ENCODE measurements around the gene PRDM7.
"Not testable (repeated sequence)": the region's sequence is repeated elsewhere in the genome, so short reads cannot be mapped to it uniquely, and the experiment has no call there.

Gene PRDM7

GRCh38 chr16:90070440-90070839 lies 6.7 kb downstream of the PRDM7 start:
- no peak for DNase-seq

DNA sequence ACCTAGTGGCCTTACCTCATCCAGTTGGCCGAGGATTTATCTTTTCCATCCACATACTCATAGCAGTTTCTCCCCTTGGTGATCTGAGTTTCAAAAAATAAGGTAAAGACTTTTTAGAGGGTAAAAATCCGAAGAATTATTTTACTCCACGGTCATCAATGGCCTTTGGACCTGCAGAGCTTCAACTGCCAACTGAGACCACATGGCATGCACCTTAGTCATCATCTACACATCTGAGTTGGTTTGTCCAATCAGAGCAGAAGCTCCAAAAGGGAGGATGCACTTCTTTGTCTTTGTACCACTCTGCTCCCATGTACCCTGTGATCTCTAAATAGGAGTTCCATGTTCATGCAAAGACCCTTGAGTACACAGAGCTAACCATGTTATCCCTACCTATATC lies 15.7 kb downstream of the PRDM7 start:
- DNase-seq, result no peak

- peak; percentile 21 for DNase-seq
Observed at GRCh38 chr16:90057738-90058173, 19.4 kb downstream of the PRDM7 start.

DNA sequence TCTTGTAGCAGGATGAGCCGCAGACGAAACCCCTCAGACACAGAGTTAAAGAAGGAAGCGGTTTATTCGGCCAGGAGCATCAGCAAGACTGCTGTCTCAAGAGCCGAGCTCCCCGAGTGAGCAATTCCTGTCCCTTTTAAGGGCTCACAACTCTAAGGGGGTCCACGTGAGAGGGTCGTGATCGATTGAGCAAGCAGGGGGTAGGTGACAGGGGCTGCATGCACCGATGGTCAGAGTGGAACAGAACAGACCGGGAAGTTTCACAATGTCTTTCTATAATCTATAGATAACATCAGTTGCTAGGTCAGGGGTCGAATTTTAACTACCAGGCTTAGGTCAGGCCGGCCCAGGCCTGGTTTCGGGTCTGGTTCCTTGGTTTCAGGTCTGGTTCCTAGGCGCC lies 20.6 kb downstream of the PRDM7 start:
- DNase-seq, result not testable (repeated sequence)

DNA sequence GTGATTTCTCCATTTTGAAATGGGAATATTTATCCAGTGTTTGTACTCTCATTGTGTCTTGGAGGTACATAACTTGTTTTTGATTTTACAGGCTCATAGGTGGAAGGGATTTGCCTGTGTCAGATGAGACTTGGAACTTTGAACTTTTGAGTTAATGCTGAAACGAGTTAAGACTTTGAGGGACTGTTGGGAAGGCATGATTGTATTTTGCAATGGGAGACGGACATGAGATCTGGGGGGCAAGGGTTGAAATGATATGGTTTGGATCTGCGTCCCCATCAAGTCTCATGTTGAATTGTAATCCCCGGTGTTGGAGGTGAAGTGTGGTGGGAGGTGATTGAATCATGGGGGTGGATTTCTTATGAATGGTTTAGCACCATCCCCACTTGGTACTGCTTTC lies 21.8 kb downstream of the PRDM7 start:
- DNase-seq, result no peak

- DNase-seq, result no peak
Observed at GRCh38 chr16:90054554-90054953, 22.6 kb downstream of the PRDM7 start.

DNA sequence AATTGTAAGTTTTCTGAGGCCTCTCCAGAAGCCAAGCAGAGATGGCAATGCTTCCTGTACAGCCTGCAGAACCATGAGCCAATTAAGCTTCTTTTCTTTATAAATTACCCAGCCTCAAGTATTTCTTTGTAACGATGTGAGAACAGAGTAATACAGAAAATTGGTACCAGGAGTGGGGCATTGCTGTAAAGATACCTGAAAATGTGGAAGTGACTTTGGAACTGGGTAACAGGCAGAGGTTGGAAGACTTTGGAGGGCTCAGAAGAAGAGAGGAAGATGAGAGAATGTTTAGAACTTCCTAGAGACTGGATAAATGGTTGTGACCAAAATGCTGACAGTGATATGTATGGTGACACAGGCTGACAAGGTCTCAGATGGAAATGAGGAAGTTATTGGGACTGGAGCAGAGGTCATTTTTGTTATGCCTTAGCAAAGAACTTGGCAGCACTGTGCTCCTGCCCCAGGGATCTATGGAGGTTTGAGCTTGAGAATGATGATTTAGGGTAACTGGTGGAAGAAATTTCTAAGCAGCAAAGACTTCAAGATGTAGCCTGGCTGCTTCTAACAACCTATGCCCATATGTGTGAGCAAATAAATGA lies 23.1 kb downstream of the PRDM7 start:
- DNase-seq, result no peak

- no peak for DNase-seq
Observed at GRCh38 chr16:90050969-90051368, 26.2 kb downstream of the PRDM7 start.

DNA sequence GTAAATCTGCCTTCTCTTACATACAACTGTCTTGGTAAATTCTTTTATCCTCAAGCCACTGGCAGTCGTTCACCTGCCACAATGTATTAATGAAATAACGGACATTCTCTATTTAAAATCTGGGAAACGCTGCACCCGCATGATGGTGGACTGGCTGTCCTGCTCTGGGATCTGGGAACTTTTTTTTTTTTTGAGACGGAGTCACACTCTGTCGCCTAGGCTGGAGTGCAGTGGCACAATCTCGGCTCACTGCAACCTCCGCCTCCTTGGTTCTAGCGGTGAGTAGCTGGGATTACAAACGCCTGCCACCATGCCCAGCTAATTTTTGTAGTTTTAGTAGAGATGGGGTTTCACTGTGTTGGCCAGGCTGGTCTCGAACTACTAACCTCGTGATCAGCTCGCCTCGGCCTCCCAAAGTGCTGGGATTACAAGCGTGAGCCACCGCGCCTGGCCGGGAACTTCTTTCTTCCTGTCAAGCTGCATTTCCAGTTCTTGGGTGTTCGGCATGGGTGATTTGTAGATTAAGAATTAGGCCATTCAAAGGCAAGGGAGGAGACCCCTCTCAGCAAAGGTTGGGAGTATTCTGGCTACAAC lies 28.3 kb downstream of the PRDM7 start:
- DNase-seq, result no peak

DNA sequence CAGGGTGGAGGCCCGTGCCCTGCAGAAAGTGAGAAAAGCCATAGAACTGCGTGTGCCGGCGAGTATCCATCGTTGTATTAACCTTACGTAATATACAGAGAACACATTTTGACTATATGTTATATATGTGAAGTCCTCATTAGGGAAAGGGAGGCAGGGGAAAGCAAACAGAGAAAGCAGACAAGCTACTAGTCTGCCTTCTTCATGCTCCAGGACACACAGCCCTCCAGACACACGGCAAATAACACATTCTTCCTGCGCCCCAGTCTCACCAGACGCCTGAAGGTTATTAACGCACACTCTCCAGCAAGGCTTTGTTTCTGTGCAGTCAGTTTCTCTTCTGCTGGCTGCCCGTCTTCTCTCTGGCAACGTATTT lies 28.8 kb downstream of the PRDM7 start:
- DNase-seq, result no peak

- no peak for DNase-seq
Observed at GRCh38 chr16:90047714-90048346, 29.3 kb downstream of the PRDM7 start.

DNA sequence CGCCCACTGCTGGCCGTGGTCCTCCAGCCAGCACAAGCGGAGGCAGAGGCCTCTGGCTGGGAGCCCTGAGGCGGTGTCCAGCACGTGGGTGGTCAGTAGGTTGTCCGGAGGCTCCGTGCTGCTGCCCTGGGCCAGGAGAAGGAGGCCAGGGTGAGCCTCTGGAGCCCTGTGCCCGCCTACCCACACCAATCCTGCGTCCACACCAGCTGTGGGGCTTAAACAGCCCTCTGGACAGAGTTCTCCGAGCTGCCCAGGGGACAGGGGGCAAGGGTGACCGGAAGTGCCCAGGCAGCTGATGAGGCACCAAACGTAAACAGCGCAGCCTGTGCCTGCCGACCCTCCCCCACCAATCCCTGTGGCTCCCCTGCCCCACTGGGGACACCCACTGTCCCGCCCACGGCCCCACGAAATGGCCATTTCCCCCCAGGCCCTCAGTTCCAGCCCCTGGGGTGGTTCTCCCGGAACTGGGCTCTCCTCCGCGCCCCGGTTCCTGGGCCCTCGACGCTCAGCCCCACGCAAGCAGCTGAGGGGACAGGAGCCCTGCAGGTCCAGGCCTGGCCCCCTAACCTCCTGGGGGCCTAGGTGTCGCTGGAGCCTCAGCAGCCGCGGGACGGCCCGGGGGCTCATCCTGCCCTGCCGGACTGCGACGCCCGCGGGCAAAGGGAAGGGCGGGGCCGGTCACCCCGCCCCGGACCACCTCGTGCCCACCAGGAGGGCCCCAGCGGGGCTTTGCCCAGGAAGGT lies 30.0 kb downstream of the PRDM7 start:
- no peak for DNase-seq

DNA sequence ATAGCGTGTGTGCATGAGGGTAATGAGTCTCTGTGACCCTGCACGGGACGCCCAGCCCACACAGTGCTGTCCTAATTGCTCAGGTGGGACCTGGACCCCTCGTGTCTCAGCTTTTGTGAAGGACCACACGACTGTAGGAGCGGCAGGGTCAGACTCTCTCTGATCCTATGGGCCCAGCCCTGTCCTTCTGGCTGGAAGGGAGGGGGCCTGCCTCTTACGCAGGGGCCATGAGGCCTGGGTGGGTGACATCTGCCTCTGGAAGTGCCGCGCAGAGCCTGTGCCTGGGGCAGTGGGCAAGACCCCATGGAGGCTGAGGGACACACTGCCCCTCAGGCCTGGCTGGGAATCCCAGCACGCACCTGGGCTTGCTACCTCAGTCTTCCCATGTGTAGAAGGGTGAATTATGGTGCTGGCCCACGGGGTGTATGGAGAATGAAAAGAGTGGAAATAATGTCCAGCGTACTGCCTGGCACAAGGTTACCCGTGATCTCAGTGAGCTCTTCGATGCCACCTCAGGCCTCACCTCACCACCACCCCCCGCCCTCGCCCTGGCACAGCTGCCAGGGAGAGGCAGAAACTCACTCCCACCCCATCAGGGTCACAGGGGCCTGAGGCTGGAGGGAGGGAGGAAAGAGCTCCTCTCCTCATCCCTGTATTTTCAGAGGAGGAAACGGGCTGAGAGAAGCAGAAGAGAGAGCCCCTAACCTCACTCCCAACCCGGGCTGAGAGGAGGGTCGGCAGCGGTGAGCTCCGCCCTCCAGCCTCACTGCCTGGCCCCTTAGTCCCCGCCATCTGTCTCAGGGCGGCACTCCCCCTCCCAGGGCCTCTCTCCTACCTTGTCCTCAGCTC lies 30.8 kb downstream of the PRDM7 start:
- no peak for DNase-seq

DNA sequence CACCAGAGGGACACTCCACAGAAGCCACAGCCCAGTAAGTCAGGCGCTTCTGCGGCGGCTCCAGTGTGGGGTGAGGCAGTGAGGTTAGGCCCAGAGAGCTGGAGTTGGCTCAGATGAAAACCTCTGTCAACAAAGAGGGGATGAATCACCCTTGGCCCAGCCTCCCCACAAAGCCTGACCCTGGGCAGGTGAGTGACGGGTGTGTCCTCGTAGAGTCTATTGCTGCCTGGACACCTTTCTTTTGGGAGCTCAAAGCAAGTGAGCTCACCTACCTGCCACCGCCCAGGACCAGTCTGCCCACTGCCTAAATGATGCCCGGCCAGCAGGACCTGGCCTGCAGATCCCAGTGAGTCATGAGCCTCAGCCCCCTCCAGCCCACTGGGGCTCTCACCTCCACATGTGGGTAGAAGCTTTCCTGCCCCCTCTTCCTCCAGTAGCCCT lies 33.0 kb downstream of the PRDM7 start:
- DNase-seq, result no peak

GRCh38 chr16:90043526-90043925 lies 33.6 kb downstream of the PRDM7 start:
- no peak for DNase-seq

GRCh38 chr16:90042946-90043514 lies 34.1 kb downstream of the PRDM7 start:
- no peak for DNase-seq

DNA sequence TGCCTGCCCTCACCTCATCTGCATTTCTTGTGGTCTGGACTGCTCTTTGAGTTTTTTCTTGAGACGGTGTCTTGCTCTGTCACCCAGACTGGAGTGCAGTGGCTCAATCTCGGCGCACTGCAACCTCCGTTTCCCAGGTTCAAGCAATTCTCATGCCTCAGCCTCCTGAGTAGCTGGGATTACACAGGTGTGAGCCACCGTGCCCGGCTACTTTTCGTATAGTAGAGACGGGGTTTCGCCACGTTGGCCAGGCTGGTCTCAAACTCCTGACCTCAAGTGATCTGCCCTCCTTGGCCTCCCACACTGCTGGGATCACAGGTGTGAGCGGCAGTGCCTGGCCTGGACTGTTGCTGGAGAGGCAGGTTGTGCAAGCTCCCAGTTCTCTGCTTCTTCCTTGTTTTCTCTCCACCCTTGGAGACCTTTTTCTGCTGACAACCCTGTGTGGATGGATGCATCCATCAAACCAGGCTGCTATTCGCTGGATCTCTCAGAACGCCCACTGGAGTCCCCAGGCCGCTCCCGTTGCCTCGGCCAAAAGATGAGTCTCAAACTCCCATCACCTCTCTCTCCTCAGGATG lies 35.1 kb downstream of the PRDM7 start:
- DNase-seq, result no peak

- DNase-seq, result no peak
Observed at GRCh38 chr16:90040152-90041023, 36.7 kb downstream of the PRDM7 start.

GRCh38 chr16:90037276-90037675 lies 39.9 kb downstream of the PRDM7 start:
- DNase-seq, result no peak

DNA sequence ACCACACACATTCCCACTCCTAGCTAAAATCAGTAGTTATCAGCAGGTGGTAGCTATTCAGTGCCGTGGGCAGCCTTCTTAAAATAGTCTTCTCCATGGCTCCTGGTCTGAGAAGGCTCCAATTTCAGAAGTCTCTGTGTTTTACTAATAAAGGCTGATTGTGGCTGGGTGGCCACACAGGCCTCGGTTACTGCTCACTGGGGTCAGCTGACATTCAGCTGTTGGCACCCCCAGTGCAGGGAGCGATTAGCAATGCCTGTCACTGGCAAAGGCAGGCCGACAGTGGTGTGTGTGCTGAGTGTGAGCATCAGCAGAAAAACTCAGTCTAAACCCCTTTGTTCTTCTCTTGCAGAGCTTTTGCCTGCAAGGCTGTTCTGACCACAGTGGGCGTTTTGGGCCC lies 41.2 kb downstream of the PRDM7 start:
- DNase-seq, result no peak

DNA sequence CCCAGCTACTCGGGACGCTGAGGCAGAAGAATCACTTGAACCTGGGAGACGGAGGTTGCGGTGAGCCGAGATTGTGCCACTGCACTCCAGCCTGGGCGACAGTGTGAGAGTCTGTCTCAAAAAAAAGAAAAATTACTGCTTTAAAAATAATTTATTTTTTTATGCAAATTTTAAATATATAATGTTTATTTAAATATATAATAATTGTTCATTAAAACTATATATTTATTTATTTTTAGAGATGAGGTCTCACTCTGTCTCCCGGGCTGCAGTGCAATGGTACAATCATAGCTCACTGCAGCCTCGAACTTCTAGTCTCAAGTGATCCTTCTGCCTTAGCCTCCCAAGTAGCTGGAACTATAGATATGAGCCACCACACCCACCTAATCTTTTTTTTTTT lies 42.6 kb downstream of the PRDM7 start:
- DNase-seq, result no peak

Data from stimulated activated CD4-positive, alpha-beta T cell treated with anti-CD3 and anti-CD28 coated beads, Interleukin-1b, Interleukin-23, amount 100 ng/mL, for 48 hours (primary cell).